WTC11 (cell line): ENCODE results near the gene EDEM2. TPM values are rescaled to one million over a fixed set of nuclear protein-coding genes. Genes with fewer than 3 reads are reported as not detected.
"Not testable (repeated sequence)": the region's sequence is repeated elsewhere in the genome, so short reads cannot be mapped to it uniquely, and the experiment has no call there.

ENCODE experiments used
- ATAC-seq: fragments of 200-7000 bp; cut with Tn5 transposase; 2 replicates; pipeline ENCODE4 v1.10.0; 2021; ENCODE audit warnings: mild to moderate bottlenecking, moderate library complexity
- CTCF ChIA-PET: fragments of 300-600 bp; sonication (Branson Sonifier 250); formaldehyde crosslinking; loops from one replicate; lab custom pipeline; 2021; ENCODE audit warnings: antibody characterized with exemption; lab: Charles Lee
- POLR2A ChIA-PET: fragments of 350-600 bp; sonication (Branson Sonifier 250); formaldehyde crosslinking; loops from one replicate; lab custom pipeline; 2021; ENCODE audit warnings: antibody characterized with exemption; lab: Charles Lee
- DNase-seq: peaks from one replicate; pipeline ENCODE4 v3.0.0; 2021; ENCODE audit warnings: low spot score
- H3K27ac Mint-ChIP-seq: 2 replicates; pipeline ENCODE4 v1.8.0; 2021; ENCODE audit warnings: mixed read lengths
- H3K27me3 Mint-ChIP-seq: 2 replicates; pipeline ENCODE4 v1.8.0; 2021; ENCODE audit warnings: low read depth, mild to moderate bottlenecking, moderate library complexity, mixed read lengths
- H3K36me3 Mint-ChIP-seq: 2 replicates; pipeline ENCODE4 v1.8.0; 2021; ENCODE audit warnings: mixed read lengths
- H3K4me1 Mint-ChIP-seq: 2 replicates; pipeline ENCODE4 v1.8.0; 2022; ENCODE audit warnings: mixed read lengths
- H3K4me3 Mint-ChIP-seq: 2 replicates; pipeline ENCODE4 v1.8.0; 2021; ENCODE audit warnings: mild to moderate bottlenecking, moderate library complexity, mixed read lengths
- H3K9me3 Mint-ChIP-seq: 2 replicates; pipeline ENCODE4 v1.8.0; 2021; ENCODE audit warnings: mixed read lengths
- CBFB ChIP-seq: sonication (generic); formaldehyde crosslinking; IDR thresholded peaks from 2 replicates; pipeline ENCODE4 v1.8.1; 2022; ENCODE audit warnings: mild to moderate bottlenecking, low read depth, missing genetic modification reagents
- CREB1 ChIP-seq: sonication (generic); formaldehyde crosslinking; IDR thresholded peaks from 2 replicates; pipeline ENCODE4 v1.8.0; 2023; ENCODE audit warnings: mild to moderate bottlenecking, missing genetic modification reagents
- ETV6 ChIP-seq: sonication (generic); formaldehyde crosslinking; IDR thresholded peaks from 2 replicates; pipeline ENCODE4 v1.8.1; 2022; ENCODE audit warnings: mild to moderate bottlenecking, missing genetic modification reagents
- KAT7 ChIP-seq: sonication (generic); formaldehyde crosslinking; IDR thresholded peaks from 2 replicates; pipeline ENCODE4 v1.8.1; 2023; ENCODE audit warnings: missing genetic modification reagents, mild to moderate bottlenecking, borderline replicate concordance
- NR3C1 ChIP-seq: sonication (generic); formaldehyde crosslinking; conservative IDR thresholded peaks from 2 replicates; pipeline ENCODE4 v1.8.1; 2023; ENCODE audit warnings: low read depth, mild to moderate bottlenecking, missing genetic modification reagents
- ZBTB21 ChIP-seq: sonication (generic); formaldehyde crosslinking; IDR thresholded peaks from 2 replicates; pipeline ENCODE4 v1.8.1; 2023; ENCODE audit warnings: mild to moderate bottlenecking, missing genetic modification reagents, borderline replicate concordance
- total RNA-seq: library from RNA; stranded (reverse); gene quantifications from 3 replicates; pipeline ENCODE4 v1.2.3, GENCODE V29; 2021
- TF ChIP-seq, protein P1 (sequence below): fragments of 250-450 bp; sonication (Bioruptor Pico); IDR thresholded peaks from 2 replicates; pipeline ENCODE4 v1.9.0; 2021; ENCODE audit warnings: mild to moderate bottlenecking, borderline replicate concordance
- TF ChIP-seq, protein P2 (sequence below): sonication (generic); formaldehyde crosslinking; IDR thresholded peaks from 2 replicates; pipeline ENCODE4 v1.8.1; 2022; ENCODE audit warnings: mild to moderate bottlenecking, missing genetic modification reagents, moderate library complexity, borderline replicate concordance
- TF ChIP-seq, protein P3 (sequence below): sonication (generic); formaldehyde crosslinking; IDR thresholded peaks from 2 replicates; pipeline ENCODE4 v1.8.1; 2023; ENCODE audit warnings: mild to moderate bottlenecking, moderate library complexity, missing genetic modification reagents
- TF ChIP-seq, protein P4 (sequence below): sonication (generic); formaldehyde crosslinking; IDR thresholded peaks from 2 replicates; pipeline ENCODE4 v1.8.1; 2023; ENCODE audit warnings: mild to moderate bottlenecking, missing genetic modification reagents, borderline replicate concordance
- TF ChIP-seq, protein P5 (sequence below): fragments of 250-450 bp; sonication (Bioruptor Pico); conservative IDR thresholded peaks from 2 replicates; pipeline ENCODE4 v1.9.0; 2021; ENCODE audit warnings: mild to moderate bottlenecking
- TF ChIP-seq, protein P6 (sequence below): sonication (generic); formaldehyde crosslinking; IDR thresholded peaks from 2 replicates; pipeline ENCODE4 v1.8.0; 2023; ENCODE audit warnings: missing genetic modification reagents
- TF ChIP-seq, protein P7 (sequence below): sonication (generic); formaldehyde crosslinking; IDR thresholded peaks from 2 replicates; pipeline ENCODE4 v1.8.1; 2022; ENCODE audit warnings: mild to moderate bottlenecking, moderate library complexity, missing genetic modification reagents

EDEM2 gene
- total RNA-seq, 1 experiment from 2014 or later = 22.7 TPM

DNA sequence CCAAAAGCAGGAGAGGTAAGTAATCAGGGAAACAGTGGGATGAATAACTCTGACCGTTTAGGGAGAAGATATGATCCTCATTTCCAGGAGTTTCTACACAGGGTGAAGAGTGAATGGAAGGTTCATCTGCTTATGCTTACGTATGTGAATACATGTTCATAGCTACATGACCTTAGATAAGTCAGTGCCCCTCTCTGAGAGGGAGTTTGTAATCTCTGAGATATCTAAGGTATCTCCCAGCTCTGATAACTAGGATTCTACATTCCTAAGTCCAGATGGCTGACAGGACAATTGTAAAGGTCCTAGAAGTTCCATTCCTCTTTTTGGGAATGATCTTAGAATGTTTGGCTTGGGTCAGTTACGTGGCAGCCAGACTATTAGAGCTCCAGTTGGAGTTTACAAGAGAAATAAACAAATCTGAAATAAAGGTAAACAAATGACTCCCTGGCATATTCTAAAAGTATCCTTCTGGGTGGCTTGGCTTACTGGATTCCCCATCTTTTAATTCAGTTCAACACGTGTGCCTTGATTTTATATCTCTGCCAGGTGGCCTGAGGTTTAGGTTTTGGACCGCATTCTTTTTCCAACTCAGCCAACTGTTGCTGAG is 40.6 kb upstream of the EDEM2 start:
- TF ChIP-seq, protein P1, sequence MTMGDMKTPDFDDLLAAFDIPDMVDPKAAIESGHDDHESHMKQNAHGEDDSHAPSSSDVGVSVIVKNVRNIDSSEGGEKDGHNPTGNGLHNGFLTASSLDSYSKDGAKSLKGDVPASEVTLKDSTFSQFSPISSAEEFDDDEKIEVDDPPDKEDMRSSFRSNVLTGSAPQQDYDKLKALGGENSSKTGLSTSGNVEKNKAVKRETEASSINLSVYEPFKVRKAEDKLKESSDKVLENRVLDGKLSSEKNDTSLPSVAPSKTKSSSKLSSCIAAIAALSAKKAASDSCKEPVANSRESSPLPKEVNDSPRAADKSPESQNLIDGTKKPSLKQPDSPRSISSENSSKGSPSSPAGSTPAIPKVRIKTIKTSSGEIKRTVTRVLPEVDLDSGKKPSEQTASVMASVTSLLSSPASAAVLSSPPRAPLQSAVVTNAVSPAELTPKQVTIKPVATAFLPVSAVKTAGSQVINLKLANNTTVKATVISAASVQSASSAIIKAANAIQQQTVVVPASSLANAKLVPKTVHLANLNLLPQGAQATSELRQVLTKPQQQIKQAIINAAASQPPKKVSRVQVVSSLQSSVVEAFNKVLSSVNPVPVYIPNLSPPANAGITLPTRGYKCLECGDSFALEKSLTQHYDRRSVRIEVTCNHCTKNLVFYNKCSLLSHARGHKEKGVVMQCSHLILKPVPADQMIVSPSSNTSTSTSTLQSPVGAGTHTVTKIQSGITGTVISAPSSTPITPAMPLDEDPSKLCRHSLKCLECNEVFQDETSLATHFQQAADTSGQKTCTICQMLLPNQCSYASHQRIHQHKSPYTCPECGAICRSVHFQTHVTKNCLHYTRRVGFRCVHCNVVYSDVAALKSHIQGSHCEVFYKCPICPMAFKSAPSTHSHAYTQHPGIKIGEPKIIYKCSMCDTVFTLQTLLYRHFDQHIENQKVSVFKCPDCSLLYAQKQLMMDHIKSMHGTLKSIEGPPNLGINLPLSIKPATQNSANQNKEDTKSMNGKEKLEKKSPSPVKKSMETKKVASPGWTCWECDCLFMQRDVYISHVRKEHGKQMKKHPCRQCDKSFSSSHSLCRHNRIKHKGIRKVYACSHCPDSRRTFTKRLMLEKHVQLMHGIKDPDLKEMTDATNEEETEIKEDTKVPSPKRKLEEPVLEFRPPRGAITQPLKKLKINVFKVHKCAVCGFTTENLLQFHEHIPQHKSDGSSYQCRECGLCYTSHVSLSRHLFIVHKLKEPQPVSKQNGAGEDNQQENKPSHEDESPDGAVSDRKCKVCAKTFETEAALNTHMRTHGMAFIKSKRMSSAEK (CRISPR knock-in tag) = no peak
- TF ChIP-seq ZBTB21 (CRISPR knock-in tag) = no peak
- TF ChIP-seq ETV6 (CRISPR knock-in tag) = no peak
- TF ChIP-seq, protein P2, sequence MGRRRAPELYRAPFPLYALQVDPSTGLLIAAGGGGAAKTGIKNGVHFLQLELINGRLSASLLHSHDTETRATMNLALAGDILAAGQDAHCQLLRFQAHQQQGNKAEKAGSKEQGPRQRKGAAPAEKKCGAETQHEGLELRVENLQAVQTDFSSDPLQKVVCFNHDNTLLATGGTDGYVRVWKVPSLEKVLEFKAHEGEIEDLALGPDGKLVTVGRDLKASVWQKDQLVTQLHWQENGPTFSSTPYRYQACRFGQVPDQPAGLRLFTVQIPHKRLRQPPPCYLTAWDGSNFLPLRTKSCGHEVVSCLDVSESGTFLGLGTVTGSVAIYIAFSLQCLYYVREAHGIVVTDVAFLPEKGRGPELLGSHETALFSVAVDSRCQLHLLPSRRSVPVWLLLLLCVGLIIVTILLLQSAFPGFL = no peak
- TF ChIP-seq, protein P3, sequence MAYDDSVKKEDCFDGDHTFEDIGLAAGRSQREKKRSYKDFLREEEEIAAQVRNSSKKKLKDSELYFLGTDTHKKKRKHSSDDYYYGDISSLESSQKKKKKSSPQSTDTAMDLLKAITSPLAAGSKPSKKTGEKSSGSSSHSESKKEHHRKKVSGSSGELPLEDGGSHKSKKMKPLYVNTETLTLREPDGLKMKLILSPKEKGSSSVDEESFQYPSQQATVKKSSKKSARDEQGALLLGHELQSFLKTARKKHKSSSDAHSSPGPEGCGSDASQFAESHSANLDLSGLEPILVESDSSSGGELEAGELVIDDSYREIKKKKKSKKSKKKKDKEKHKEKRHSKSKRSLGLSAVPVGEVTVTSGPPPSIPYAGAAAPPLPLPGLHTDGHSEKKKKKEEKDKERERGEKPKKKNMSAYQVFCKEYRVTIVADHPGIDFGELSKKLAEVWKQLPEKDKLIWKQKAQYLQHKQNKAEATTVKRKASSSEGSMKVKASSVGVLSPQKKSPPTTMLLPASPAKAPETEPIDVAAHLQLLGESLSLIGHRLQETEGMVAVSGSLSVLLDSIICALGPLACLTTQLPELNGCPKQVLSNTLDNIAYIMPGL (CRISPR knock-in tag) = no peak
- no peak for TF ChIP-seq NR3C1 (CRISPR knock-in tag)
- TF ChIP-seq, protein P4, sequence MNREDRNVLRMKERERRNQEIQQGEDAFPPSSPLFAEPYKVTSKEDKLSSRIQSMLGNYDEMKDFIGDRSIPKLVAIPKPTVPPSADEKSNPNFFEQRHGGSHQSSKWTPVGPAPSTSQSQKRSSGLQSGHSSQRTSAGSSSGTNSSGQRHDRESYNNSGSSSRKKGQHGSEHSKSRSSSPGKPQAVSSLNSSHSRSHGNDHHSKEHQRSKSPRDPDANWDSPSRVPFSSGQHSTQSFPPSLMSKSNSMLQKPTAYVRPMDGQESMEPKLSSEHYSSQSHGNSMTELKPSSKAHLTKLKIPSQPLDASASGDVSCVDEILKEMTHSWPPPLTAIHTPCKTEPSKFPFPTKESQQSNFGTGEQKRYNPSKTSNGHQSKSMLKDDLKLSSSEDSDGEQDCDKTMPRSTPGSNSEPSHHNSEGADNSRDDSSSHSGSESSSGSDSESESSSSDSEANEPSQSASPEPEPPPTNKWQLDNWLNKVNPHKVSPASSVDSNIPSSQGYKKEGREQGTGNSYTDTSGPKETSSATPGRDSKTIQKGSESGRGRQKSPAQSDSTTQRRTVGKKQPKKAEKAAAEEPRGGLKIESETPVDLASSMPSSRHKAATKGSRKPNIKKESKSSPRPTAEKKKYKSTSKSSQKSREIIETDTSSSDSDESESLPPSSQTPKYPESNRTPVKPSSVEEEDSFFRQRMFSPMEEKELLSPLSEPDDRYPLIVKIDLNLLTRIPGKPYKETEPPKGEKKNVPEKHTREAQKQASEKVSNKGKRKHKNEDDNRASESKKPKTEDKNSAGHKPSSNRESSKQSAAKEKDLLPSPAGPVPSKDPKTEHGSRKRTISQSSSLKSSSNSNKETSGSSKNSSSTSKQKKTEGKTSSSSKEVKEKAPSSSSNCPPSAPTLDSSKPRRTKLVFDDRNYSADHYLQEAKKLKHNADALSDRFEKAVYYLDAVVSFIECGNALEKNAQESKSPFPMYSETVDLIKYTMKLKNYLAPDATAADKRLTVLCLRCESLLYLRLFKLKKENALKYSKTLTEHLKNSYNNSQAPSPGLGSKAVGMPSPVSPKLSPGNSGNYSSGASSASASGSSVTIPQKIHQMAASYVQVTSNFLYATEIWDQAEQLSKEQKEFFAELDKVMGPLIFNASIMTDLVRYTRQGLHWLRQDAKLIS (CRISPR knock-in tag) = no peak
- TF ChIP-seq, all 79 proteins: peak for 0
- POLR2A ChIA-PET = interaction anchor here (0.6 kb wide), 1 partner anchor 66 kb away, joined by 9 read pairs; no protein-coding TSS in a partner anchor
- H3K27me3 Mint-ChIP-seq = no peaks in the 10 kb centered on the region; the same call in 1 of the 2 replicates
- ATAC-seq = no peak
- peaks cover 61% of the 10 kb centered on the region for H3K9me3 Mint-ChIP-seq
- H3K36me3 Mint-ChIP-seq = peaks cover 23% of the 10 kb centered on the region
- DNase-seq = no peak
- 0 out of 2 replicates have a peak, but pooled peaks cover 3% of the 10 kb centered on the region for H3K4me1 Mint-ChIP-seq
- no peak overlapping the region for H3K4me3 Mint-ChIP-seq
- no peak overlapping the region for H3K27ac Mint-ChIP-seq
- CTCF ChIA-PET = interaction anchor here (1.3 kb wide), 1 partner anchor 43 kb away, joined by 3 read pairs; no protein-coding TSS in a partner anchor

DNA sequence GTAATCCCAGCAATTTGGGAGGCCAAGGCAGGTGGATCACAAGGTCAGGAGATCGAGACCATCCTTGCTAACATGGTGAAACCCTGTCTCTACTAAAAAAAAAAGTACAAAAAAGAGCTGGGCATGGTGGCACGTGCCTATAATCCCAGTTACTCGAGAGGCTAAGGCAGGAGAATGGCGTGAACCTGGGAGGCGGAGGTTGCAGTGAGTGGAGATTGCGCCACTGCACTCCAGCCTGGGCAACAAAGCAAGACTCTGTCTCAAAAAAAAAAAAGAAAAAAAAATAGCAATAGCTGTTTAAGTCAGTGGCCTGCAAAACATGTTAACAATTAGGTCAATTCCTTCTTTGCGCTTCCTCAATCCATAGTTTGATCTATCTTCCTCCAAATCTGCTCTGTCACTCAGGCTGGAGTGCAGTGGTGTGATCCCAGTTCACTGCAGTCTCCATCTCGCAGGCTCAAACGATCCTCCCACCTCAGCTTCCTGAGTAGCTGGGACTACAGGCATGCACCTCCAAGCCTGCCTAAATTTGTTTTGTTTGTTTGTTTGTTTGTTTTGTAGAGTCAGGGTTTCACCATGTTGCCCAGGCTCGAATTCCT is 39.7 kb upstream of the EDEM2 start:
- CTCF ChIA-PET = interaction anchor here (0.6 to 1.3 kb wide), 2 partner anchors 9 to 42 kb away, joined by 3 read pairs; no protein-coding TSS in a partner anchor
- not testable (repeated sequence) for H3K4me3 Mint-ChIP-seq, H3K27me3 Mint-ChIP-seq

DNA sequence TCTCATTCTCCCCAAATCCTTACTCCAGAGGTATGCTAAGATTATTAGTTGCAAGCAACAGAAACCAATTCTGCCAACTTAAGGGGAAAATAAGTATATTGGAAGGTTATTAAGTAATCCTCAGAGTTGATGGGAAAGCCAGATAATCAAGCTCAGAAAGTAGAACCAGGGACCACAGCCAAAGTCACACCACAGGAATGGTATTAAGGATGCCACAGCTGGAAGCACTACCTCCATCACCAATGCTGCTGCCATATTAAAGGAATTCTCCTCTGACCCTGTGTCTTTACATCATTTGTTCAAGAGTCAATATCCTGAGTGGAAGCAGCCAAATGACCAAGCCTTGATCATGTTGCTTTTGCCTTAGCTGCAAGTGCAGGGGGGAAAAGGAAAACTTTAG is 34.6 kb upstream of the EDEM2 start:
- DNase-seq = no peak
- ATAC-seq = no peak
- H3K36me3 Mint-ChIP-seq = peaks cover 10% of the 10 kb centered on the region
- H3K9me3 Mint-ChIP-seq = peaks cover 27% of the 10 kb centered on the region
- CTCF ChIA-PET = interaction anchor here (1.8 kb wide), 1 partner anchor 37 kb away, joined by 7 read pairs; no protein-coding TSS in a partner anchor
- no peaks in the 10 kb centered on the region; the same call in 1 of the 2 replicates for H3K27me3 Mint-ChIP-seq
- TF ChIP-seq CBFB (CRISPR knock-in tag) = no peak
- TF ChIP-seq, protein P5, sequence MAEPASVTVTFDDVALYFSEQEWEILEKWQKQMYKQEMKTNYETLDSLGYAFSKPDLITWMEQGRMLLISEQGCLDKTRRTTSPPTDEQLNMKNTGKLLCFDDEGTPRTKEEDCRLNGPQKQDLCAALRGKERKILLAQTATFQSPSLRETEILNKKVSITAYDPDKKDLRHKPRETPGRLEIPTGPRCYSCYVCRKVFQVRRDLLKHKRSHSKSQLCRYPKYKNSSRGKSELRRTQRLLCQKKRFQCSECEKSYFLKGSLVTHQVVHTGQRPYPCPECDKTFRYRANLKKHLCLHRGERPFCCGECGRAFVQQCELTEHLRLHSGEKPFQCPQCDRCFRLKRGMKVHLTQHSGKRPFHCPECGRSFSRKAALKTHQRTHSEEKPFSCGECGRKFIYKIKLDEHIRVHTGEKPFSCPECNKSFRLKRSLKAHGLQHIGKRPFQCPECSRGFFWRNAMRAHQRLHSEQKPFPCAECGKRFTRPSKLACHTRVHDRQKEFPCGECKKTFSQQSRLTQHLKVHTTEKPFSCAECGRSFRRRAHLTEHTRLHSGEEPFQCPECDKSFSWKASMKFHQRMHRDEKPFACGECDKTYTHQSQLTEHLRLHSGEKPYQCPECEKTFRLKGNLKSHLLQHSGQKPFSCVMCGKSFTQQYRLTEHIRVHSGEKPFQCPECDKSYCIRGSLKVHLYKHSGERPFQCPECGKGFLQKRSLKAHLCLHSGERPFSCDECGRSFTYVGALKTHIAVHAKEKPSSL (CRISPR knock-in tag) = no peak
- TF ChIP-seq KAT7 = no peak
- TF ChIP-seq, protein P6, sequence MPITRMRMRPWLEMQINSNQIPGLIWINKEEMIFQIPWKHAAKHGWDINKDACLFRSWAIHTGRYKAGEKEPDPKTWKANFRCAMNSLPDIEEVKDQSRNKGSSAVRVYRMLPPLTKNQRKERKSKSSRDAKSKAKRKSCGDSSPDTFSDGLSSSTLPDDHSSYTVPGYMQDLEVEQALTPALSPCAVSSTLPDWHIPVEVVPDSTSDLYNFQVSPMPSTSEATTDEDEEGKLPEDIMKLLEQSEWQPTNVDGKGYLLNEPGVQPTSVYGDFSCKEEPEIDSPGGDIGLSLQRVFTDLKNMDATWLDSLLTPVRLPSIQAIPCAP = no peak
- TF ChIP-seq, protein P7, sequence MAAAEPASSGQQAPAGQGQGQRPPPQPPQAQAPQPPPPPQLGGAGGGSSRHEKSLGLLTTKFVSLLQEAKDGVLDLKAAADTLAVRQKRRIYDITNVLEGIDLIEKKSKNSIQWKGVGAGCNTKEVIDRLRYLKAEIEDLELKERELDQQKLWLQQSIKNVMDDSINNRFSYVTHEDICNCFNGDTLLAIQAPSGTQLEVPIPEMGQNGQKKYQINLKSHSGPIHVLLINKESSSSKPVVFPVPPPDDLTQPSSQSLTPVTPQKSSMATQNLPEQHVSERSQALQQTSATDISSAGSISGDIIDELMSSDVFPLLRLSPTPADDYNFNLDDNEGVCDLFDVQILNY = no peak
- no peak for TF ChIP-seq CREB1
- TF ChIP-seq, all 79 proteins: peak for 0
- Mint-ChIP-seq H3K4me3 (no peak overlapping the region), H3K27ac (no peak overlapping the region), H3K4me1 (no peaks in the 10 kb centered on the region)
- POLR2A ChIA-PET = no interaction called here

More for the DNA sequence above, 39.7 kb upstream of the EDEM2 start:
- POLR2A ChIA-PET = interaction anchor here (0.6 kb wide), 1 partner anchor 67 kb away, joined by 9 read pairs; no protein-coding TSS in a partner anchor
- ATAC-seq, H3K4me1 Mint-ChIP-seq, DNase-seq, H3K27ac Mint-ChIP-seq: not testable (repeated sequence)
- peaks cover 61% of the 10 kb centered on the region for H3K9me3 Mint-ChIP-seq
- H3K36me3 Mint-ChIP-seq = peaks cover 23% of the 10 kb centered on the region
